GM12892 (cell line): ENCODE data around the gene BARHL1.

Source experiments
- POLR2A ChIP-seq: IDR thresholded peaks from 2 replicates; pipeline ENCODE4 v1.6.1; 2011; ENCODE audit warnings: low read depth, low read length, control low read depth
- POLR2AphosphoS5 ChIP-seq: IDR thresholded peaks from 2 replicates; pipeline ENCODE4 v1.6.1; 2011; ENCODE audit warnings: low read depth, low read length, control low read depth
- TAF1 ChIP-seq: IDR thresholded peaks from 2 replicates; pipeline ENCODE4 v1.6.1; 2011; ENCODE audit warnings: low read depth, mild to moderate bottlenecking, control low read depth, low read length, borderline replicate concordance

DNA sequence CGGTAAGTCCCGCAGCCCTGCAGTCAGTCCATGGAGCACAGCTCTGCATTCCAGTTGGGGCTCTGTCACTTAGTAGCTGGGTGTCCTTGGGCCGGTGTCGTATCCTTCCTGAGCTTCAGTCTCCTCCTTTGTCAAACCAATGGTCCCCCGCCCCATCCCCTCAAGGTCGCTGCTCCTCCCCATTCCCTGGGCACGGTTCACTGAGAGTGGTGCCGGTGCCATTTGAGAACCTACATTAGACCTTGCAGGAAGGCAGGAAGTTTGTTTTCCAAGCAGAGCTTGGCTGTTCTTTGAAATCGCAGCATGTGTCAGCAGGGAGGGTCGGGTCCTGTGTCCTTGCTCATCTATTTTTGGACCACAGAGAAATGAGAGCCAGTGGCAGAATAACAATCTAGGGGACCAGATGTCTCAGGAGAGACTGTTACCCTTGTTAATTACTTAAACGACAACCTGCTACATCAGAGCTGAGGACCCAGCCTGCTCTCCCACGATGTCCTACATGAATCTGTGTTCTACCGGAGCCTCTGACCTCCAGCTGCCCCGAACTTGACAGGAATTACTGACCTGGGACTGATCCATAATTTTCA is 21.7 kb upstream of the BARHL1 start:
- TF ChIP-seq TAF1 (no peak), POLR2A (no peak), POLR2AphosphoS5 (no peak)
